ENCODE results near the gene MOXD1. TPM values are rescaled to one million over a fixed set of nuclear protein-coding genes. Genes with fewer than 3 reads are reported as not detected.

Gene MOXD1
- total RNA-seq, 4 donors from 2014 or later = 20.3 to 37.3 (median 33.2) TPM

DNA sequence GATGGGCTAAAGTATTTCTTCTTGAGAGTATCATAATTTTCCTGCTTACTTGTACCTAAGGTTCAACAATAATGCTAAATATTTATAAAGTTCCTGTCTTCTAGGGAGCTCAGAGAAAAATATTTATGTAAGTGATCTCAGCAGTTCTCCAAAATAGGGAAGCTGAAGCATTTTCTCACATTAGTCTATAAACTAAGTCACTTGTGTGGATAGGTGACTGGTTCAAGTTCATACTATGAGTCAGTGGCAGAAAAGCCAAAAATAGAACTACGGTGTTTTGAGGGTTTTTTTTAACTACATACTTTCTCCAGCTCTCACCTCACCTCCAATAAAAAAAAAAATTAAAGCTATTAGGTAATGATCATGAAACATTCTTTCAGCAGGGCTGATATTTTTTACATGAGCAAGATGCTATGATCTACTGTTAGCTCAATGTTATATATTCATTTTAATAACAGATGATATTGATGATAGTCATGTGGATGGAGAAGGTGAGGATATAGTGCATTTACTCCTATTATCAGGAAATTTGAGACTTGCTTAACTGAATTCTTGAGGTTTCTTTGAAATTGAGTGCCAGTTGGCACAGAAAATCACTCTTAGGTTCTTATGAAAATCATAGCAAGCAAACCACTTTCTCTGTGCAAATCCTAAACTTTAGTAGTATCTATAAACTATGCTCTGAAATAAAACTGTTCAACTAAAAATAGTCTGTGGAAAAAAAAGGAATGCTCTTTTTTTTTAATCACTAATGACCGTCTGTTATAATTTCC, 4.1 kb upstream of the MOXD1 start:
- peaks cover 20% of the 10 kb centered on the region for H3K27me3 ChIP-seq
- no peaks in the 10 kb centered on the region for H3K9me3 ChIP-seq
- H3K36me3 ChIP-seq = no peaks in the 10 kb centered on the region
- H3K4me3 ChIP-seq = no peak overlapping the region
- TF ChIP-seq POLR2AphosphoS5 (IDR thresholded peaks at IDR 0.05) (no peak), EP300 (IDR thresholded peaks at IDR 0.05) (no peak), POLR2A (IDR thresholded peaks at IDR 0.05) (no peak)
- TF ChIP-seq, protein P1, sequence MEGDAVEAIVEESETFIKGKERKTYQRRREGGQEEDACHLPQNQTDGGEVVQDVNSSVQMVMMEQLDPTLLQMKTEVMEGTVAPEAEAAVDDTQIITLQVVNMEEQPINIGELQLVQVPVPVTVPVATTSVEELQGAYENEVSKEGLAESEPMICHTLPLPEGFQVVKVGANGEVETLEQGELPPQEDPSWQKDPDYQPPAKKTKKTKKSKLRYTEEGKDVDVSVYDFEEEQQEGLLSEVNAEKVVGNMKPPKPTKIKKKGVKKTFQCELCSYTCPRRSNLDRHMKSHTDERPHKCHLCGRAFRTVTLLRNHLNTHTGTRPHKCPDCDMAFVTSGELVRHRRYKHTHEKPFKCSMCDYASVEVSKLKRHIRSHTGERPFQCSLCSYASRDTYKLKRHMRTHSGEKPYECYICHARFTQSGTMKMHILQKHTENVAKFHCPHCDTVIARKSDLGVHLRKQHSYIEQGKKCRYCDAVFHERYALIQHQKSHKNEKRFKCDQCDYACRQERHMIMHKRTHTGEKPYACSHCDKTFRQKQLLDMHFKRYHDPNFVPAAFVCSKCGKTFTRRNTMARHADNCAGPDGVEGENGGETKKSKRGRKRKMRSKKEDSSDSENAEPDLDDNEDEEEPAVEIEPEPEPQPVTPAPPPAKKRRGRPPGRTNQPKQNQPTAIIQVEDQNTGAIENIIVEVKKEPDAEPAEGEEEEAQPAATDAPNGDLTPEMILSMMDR (IDR thresholded peaks at IDR 0.05) = no peak
- H3K4me1 ChIP-seq = peaks cover 0 to 42% (median 7%) of the 10 kb centered on the region in 3 donors
- ATAC-seq = no peak
- peak overlapping the region in 2 of 4 donors; percentile 20 to 85 for H3K27ac ChIP-seq
- 23 to 26% methylated on average over 2 of the region's 2 CpGs for WGBS, 2 donors (ENCODE audit: low coverage in 1 of 2)

DNA sequence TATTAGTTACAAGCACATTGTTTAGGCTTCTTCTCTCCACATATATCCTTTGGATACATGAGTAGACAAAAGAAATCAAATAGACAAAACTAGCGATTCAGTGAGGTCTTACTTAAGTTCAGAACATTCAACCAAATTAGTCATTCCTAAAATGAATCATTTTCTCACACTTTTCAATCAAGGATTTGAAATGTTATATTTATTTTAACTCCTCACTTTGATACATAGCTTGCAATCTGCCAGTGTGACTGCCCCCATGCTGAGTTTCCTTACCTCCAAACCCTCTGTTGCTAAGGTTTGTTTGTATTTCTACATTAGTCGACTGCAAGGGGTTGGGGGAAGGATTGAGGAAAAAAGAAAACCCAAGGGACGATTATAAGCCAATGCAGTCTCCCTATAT, 3.5 kb upstream of the MOXD1 start:
- no peak for ATAC-seq
- WGBS, 2 donors (ENCODE audit: low coverage in 1 of 2) = 22 to 50% methylated on average over 3 of the region's 3 CpGs
- H3K27ac ChIP-seq = peak overlapping the region in 2 of 4 donors; percentile 20 to 85
- H3K27me3 ChIP-seq = peaks cover 20% of the 10 kb centered on the region
- H3K4me3 ChIP-seq = no peak overlapping the region
- no peaks in the 10 kb centered on the region for H3K36me3 ChIP-seq
- H3K9me3 ChIP-seq = no peaks in the 10 kb centered on the region
- H3K4me1 ChIP-seq = peaks cover 0 to 42% (median 7%) of the 10 kb centered on the region in 3 donors
- TF ChIP-seq, protein P1 (IDR thresholded peaks at IDR 0.05) = no peak
- no peak for TF ChIP-seq POLR2AphosphoS5 (IDR thresholded peaks at IDR 0.05)

DNA sequence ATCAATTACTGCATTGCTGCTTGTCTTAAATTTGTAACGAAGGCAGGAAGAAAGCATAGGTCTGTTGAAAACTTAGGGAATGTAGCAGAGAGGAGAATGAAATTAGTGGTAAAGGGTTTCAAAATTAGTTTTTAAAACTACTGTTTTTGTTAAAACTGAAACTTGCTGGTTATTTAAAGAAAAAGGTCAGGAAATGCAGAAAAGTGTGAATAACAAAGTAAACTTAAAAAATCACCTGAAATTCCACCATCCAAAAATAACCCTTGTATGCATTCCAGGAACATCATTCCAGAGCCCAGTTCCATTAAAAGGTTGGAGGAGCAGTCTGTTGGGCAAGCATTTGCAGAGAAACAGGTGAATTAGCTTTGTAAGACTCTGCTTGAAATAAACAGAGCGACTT, 3.1 kb upstream of the MOXD1 start:
- Histone ChIP-seq H3K27me3 (peaks cover 20% of the 10 kb centered on the region), H3K36me3 (no peaks in the 10 kb centered on the region), H3K27ac (peak overlapping the region in 1 of 4 donors; percentile 85), H3K4me3 (no peak overlapping the region), H3K9me3 (no peaks in the 10 kb centered on the region), H3K4me1 (peaks cover 0 to 42% (median 7%) of the 10 kb centered on the region in 3 donors)
- TF ChIP-seq EP300 (IDR thresholded peaks at IDR 0.05) (no peak), POLR2A (IDR thresholded peaks at IDR 0.05) (no peak), POLR2AphosphoS5 (IDR thresholded peaks at IDR 0.05) (no peak)
- TF ChIP-seq, protein P1 (IDR thresholded peaks at IDR 0.05) = no peak
- no peak for ATAC-seq
- WGBS, 2 donors (ENCODE audit: low coverage in 1 of 2) = 48 to 61% methylated on average over 2 of the region's 2 CpGs

DNA sequence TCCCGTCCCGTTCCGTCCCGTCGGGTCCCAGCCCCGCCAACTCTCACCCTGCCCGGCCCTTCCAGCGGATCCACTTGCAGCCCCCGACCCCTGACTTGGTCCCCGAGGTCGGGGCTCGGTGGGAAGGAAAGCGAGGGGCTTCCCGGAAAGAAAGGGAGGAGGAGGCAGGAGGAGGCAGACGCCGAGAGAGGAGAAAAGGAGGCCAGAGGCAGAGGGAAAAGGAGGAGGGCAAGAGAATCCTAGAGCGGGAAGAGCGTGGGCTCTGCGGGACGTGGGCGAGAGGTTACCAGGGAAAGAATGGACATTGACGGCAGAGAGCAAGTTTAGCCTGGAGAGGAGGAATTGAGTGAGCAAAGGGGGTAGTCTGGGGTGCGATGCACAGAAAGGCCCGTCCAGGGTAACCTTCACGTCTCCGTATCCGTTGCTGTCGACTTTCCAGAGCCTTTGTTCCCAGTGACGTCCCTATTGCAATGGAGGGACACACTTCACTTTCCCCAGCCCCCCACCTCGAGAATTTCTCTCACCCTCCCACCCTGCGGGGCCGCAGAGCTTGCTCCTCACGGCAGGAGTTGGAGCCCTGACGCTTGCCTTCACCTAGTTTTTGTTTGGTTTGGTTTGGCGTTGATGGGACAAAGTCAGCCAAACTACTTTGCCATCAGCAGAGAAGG, 477 bp upstream of the MOXD1 start:
- no peak for ATAC-seq
- H3K27ac ChIP-seq = peak overlapping the region in 3 of 4 donors; percentile 66 to 85 (median 83)
- 9 to 13% methylated on average over 9 to 12 of the region's 35 CpGs for WGBS, 2 donors (ENCODE audit: low coverage in 1 of 2)

More for the DNA sequence above, 477 bp upstream of the MOXD1 start:
- H3K27me3 ChIP-seq = peaks cover 20% of the 10 kb centered on the region
- TF ChIP-seq EP300 (IDR thresholded peaks at IDR 0.05) (no peak), POLR2AphosphoS5 (IDR thresholded peaks at IDR 0.05) (no peak), POLR2A (IDR thresholded peaks at IDR 0.05) (no peak)
- TF ChIP-seq, protein P1 (IDR thresholded peaks at IDR 0.05) = no peak
- peaks cover 0 to 42% (median 7%) of the 10 kb centered on the region in 3 donors for H3K4me1 ChIP-seq
- no peaks in the 10 kb centered on the region for H3K9me3 ChIP-seq
- H3K36me3 ChIP-seq = no peaks in the 10 kb centered on the region
- H3K4me3 ChIP-seq = peak overlapping the region; percentile 72 to 79

Measured in gastroesophageal sphincter (tissue), 4 donors.